ENCODE data around the gene SLC25A43.

SLC25A43 gene

GRCh38 chrX:119502727-119503483, 103.8 kb downstream of the SLC25A43 start:
- no peaks in the 10 kb centered on the region for H3K9me3 ChIP-seq
- no peak overlapping the region for H3K4me3 ChIP-seq
- no peaks in the 10 kb centered on the region for H3K27me3 ChIP-seq (ENCODE audit: low read depth)
- H3K36me3 ChIP-seq (replicated peaks), result no peaks in the 10 kb centered on the region
- no peak for DNase-seq (ENCODE audit: low spot score in 2 of 2)
- H3K4me1 ChIP-seq, result no peaks in the 10 kb centered on the region
- in situ Hi-C loops (cut with MboI; ENCODE audit: low sequenced_read_pairs), result loop anchor here (25.0 kb wide), 3 partner anchors 234 to 734 kb away; no protein-coding TSS in a partner anchor

- no peaks in the 10 kb centered on the region for H3K4me1 ChIP-seq
- no peaks in the 10 kb centered on the region for H3K9me3 ChIP-seq
- in situ Hi-C loops (cut with MboI; ENCODE audit: low sequenced_read_pairs), result loop anchor here (25.0 kb wide), 3 partner anchors 234 to 734 kb away; no protein-coding TSS in a partner anchor
- H3K4me3 ChIP-seq, result no peak overlapping the region
- H3K36me3 ChIP-seq (replicated peaks), result no peaks in the 10 kb centered on the region
- H3K27me3 ChIP-seq (ENCODE audit: low read depth), result no peaks in the 10 kb centered on the region
- DNase-seq (ENCODE audit: low spot score in 2 of 2), result no peak
These were observed 104.3 kb downstream of the SLC25A43 start for GRCh38 chrX:119503484-119503861.
